GM19438 (cell line): Measurements from ENCODE around the gene ADAMTS9.

Experiments used
- ATAC-seq: cut with Tn5 transposase; IDR thresholded peaks from one replicate; pipeline ENCODE4 v1.9.1; 2021; ENCODE audit warnings: low read depth; ENCODE audit not compliant: unreplicated experiment

Gene ADAMTS9

DNA sequence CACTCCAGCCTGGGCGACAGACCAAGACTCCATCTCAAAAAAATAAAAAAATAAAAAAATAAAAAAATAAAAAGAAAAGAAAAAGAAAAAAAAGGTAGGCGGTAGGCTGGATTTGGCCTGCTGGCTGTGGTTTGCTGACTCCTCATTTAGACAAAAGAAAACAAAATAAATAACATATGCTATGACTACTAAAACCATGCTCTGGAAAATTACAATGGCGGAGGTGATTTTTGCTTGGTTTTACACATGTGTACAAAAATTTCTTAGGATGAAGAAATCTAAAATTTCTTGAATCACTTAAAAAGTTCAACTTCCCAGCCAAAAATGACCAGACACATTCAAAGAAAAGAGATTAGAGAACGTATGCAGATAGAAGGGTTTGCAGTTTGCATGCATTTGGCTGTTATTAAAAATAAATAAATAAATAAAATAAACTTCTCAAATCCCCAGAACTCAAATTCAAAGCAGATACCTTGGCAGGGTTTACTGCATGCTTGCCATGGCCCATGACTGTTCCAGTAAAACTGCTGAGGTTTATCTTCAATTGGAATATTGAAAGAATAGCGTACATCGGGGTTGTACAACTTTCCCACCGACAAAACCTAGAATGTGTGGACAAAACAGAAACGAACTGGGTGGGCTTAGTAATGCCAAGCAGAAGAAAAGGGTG is 65.9 kb downstream of the ADAMTS9 start:
- ATAC-seq, result no peak

DNA sequence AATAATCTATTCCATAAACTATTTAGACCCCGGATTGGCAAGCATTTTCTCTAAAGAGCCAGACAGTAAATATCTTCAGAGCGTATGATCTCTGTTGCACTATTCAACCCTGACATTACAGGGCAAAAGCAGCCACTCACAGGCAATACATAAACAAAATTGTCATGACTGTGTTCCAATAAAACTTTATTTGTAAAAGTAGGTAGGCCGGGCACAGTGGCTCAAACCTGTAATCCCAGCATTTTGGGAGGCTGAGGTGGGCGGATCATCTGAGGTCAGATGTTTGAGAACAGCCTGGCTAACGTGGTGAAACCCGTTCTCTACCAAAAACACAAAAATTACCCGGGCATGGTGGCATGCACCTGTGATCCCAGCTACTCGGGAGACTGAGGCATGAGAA is 66.5 kb downstream of the ADAMTS9 start:
- ATAC-seq, result no peak

DNA sequence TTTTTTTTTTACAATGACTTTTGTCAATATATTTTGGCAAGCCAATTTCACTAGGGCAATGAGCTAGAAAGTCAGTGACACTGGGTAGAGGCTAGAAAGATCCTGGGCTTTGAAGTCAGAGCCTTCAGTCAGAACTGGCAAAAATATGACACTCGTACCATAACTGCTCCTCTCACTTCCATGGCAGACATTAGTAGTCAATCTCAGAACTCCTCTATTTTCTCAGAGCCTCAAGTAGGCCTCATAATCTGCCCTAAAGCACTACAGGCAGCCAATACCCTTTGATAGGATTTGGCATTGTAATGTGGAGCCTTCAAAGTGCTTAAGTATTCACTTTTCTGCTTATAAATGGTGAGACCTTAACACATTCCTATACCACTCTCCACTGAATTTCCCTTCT is 67.8 kb downstream of the ADAMTS9 start:
- no peak for ATAC-seq

DNA sequence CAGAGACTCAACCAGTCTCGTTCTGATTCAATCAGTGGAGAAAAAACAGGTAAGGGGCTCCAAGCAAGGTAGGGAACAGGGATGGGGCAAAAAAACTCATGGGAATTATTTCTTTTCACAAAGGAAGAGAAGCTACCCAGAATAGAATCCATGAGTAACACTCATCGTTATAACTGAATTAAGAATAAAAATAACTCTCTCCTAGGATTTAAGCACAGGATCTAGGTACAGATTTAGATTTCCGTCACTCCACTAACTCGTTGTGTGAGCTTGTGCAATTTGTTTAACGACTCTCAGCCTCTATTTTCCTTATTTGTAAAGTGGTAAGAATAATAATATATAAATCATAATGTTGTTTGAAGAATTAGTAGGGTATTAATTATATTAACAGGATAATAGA is 68.6 kb downstream of the ADAMTS9 start:
- no peak for ATAC-seq

DNA sequence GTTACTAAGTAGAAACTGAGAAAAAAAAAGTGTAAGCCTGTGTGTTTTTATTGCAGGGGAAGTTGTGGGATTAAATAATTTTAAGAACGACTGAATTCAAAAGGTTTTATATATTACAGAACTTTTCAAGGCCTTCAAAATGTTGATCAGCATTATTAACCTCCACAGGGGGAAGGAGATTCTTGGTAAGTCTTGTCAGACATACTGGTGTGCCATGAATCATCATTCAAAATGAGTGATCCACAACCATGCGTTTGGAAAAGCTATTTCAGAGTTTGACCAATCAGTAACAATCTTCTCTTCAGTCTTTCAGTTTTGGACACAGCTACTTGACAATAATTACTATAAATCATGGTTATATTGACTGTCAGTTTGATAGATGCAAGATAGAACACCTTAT is 70.2 kb downstream of the ADAMTS9 start:
- no peak for ATAC-seq

DNA sequence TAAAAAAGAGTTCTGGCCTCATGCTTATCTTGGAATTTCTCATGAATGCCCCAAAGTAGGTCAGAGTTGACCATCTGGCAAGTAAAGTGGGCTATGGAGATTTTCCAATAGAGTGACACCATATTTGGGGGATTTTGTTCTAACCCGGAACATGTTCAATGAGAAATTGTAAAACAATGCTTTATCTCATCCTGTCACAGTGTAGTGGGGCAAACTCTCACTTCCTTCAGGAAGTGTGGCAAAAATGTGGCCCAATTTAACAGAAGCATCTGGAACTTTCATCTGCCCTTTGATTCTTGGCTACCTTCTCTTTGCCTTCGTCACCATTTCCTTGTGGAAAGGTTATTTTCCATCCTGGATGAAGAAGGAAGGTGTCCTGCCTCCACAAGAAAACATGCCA is 70.8 kb downstream of the ADAMTS9 start:
- ATAC-seq, result no peak

DNA sequence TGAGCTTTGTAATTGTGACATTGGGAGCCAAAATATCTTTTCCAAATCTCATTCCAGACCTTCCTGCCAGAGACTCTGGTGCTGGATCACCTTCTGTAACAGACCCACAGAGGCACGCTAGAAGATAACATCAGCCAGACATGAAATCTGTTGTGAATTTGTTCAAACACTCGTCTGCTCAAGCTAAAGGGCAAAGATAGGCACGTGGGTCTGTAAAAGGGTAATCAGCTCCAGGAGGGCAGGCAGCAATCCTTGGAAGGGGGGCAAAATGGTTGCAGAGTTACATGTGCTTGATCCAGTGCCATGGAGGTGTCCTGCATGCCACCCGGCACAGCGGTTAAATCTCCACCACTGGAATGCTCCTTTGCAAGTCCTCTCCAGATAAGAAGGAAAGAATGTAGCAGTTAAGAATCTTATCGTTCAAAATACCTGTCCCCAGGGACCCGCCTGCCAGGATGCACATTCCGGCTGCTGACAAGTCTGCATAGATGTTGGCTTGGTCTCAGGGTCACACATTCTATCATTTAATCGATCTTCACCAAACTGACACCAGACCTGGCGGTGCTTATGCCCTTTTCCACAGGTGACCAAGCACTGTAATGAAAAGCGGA is 74.8 kb downstream of the ADAMTS9 start:
- ATAC-seq, result no peak

DNA sequence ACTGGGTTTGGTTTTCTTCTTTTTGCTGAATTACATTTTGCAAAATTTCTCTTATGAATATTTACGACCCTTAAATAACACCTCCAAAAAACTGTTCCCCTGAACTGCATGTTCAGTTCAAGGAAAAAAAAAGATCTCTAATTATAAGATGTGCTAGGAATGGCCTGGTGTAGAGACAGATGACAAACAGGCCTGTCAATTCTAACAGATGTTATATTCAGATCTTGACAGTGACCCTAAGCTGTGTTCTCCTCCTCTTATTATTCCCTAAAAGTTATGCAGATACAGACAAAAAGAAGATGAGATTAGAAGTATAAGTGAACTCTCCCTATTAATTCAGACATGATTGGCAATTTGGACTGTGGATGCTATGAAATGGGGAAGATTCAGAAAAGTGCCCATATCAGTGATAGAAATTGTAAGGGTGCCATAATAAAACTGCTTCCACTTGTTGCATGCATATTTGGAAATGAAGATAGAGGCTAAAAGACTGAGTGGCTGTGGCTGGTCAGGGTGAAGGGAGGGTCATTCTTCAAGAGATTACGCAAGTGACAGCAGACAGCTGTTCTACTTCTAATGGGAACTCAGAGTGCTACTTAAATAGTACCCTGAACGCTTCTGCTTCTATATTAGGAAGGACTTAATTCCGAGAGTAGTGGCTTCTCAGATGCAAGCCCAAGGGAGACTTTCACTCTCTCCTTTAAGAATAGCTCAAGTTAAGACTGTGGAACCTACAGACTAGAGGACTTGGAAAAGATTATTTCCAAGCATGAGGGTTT is 75.5 kb downstream of the ADAMTS9 start:
- ATAC-seq, result no peak

DNA sequence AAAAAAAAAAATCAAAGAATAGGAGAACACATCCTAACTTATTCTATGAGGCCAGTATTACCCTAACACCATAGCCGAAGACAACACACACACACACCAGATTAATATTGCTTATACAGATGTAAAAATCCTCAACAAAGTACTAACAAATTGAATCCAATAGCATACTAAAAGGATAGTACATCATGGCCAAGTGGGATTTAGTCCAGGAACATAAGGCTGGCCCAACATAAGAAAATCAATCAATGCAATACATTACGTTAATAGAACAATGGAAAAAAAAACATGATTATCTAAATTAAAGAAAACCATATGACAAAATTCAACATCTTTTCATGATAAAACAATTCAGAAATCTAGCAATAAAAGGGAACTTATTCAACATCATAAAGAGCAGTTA is 79.1 kb downstream of the ADAMTS9 start:
- ATAC-seq, result no peak

DNA sequence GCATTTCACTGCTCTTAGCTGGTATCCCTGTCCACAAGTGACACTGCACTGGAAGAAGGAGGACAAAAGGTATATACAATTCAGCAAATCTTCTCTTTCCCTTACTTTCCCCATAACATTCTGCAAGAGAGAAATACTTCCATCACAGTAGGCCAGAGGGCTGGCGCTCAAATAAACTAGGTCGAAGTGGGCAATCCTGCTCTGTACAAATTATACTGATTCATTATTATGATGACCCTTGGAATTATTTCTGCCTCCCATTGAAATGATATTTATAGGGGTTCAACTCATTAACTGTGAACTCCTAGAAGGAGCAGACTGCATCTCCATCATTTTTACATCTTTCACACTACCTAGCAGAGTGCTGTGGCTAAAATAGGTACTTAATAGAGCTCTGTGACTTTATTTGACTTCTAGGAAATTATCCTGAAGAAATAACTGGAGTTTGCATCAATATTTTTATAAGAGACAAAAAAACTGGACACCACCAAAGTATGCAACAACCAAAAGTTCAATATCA is 80.7 kb downstream of the ADAMTS9 start:
- ATAC-seq, result no peak

DNA sequence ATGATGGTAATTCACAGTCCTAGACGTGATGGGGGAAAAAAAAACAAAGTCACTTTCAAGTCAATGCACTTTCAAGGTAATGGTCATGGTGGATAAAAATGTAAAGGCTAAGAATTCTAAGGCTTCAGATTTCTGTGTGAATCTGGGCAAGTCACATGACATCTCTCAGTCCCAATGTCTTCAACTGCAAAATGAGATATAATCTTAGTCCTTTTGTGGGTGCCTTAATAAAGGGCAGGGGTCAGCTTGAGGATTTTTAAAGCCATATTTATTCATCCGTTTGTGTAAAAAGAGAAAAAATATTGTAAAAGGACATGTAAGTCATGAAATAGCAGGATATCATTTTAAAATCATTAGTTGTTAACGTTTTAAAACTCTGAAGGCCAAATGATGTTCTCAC is 83.5 kb downstream of the ADAMTS9 start:
- ATAC-seq, result no peak

DNA sequence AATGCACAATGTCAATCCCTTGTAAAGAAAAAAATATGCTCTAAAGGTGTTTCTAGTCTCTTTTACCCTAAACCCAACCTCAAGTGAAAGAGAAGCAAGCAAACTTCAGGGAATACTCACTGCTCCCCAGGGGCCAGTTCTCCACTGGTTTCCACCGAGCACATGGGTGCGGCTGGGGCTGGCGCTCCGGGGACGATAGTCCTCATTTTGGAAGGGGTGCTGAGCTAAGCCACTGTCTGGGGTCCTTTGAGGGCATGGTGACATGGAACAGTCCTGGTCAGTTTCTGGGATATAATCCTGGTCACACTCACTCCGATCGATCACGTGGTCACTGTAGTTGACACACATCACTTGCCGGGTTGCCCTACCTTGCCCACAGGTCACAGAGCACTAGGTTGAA is 86.0 kb downstream of the ADAMTS9 start:
- no peak for ATAC-seq

DNA sequence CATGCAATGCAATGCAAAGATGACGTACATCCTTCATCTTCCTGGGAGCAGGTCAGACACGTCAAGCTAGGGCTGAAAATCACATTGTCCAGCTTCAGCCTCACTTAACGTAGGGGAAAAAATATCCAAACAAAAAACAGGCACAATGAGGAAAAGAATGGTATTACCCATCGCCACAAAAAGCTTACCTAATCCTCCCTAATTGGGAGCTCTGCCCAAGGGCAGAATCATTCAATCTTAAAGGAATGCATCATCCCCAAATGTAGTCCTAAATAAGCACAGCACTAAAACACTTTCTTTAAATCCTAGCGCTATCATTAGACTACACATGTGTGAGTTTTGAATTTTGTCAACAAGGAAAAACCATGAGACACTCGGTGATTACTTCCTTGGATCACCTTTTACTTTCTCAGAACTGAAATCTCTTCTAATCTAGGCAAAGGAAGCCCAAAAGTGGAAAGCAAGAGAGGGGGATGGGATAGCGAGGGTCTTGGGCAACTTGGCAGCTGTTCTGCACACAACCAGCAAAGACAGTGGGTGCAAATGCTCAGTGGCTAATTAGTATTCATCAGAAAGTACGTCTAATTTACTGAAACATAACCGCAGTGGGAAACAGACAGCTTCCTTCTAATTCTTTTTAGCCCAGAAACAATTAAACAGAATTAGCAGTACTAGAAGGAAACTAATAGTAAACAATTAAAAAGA is 87.4 kb downstream of the ADAMTS9 start:
- ATAC-seq, result no peak

DNA sequence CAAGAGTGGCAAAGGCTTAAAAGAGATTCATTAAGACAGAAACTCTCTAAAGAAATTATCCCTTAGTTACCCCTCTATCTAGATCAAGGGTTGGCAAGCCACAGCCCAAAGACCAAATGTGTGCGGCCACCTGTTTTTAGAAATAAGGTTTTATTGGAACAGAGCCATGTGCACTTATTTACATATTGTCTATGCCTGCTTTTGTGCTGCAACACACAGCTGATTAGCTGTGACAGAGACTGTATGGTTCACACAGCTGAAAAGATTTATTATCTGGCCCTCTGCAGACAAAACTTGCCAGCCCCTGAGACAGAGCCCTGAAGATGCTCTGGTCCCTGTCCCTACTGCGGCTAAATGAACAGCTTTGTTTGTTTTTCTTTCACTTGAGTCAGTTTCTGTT is 88.1 kb downstream of the ADAMTS9 start:
- no peak for ATAC-seq

DNA sequence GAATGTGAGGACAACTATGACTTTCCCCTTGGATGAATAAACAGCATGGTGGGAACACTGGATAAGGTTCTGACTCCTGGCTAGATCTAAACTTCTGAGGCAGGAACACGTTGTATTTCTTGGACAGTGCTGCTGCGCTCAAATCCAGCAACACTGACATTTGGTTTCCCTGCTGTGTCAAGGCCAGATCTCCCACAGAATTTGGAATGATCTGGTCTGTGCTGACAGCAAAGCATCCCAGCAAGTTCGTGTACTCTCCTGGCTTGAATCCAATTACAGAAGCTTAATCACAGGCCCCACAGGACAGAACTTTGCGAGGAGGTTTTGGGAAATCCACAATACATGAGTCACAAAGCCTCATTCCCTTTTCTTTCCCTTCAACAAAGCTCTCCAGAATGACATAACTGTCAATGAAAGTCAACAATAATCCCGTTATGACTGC is 92.5 kb downstream of the ADAMTS9 start:
- ATAC-seq, result no peak

DNA sequence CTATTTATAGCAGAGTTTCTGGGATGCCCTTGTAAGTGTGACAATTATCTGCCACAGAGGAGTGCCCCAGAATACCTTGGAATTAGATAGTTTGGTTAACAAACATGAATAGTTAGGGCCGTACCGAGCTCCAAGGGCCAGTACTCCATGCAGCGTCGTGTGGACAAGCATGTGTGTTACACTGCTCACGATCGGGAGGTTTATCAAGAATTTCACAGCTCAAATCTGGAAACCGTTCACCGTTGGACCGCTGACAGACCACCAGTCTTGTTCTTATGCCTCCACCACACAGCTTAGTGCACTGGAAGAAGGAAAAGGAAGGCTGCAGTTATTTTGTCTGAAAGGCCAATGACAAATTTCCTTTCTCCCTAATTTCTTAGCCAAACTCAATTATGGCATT is 93.7 kb downstream of the ADAMTS9 start:
- no peak for ATAC-seq

DNA sequence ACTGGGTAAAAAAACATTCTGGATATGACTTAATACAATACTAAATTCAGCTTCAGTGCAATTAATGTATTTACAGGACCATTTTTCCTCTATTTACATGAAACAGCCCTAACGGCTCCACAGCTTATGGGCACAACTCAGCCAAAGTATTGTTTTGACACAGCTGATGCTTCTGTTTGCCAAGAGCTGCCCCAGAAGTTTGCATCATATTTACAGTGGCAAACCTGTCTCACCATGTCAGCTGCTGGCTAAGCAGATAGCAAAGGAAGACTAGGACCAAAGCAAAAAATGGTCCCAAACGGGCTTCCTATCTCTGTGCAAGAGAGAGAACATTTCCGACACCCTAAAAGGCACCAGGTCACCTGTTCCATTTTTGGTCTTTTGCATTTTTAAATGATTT is 94.5 kb downstream of the ADAMTS9 start:
- ATAC-seq, result no peak

DNA sequence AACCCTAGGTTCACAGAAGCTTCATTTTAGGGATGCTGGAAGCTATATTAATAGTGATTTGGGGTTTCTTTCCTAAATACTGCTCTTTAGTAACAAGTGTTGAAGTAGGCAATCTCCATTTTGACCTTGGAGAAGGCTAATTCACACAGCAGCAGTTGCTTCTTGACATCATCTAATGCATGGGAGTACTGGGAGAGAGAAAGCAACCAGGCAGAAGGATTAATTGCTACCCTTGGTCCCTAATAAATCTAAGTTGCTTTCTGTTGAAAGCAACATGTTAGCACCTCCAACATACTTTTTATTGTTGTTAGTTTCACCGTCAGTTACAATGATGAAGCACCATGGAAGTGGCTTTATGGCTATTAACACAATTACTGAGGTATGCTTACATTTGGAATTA is 96.2 kb downstream of the ADAMTS9 start:
- ATAC-seq, result no peak

DNA sequence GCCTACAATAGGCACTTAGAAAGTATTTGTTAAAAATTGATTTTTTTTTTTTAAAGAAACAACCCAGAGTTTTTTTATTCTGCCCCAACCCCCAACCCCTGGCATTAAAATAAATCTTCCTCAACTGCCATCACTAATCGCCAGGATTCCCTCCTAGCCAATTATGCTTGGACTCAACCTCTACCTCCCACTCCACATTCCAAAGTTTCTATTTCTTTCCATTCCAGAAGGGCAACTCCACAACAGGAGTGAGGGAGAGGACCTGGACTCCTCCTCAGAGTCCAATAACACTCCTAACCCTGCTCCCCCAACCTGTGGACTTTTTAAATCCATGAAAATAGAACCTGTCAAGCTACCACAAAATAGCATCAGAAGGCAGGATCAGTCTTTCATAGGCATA is 99.4 kb downstream of the ADAMTS9 start:
- ATAC-seq, result no peak

DNA sequence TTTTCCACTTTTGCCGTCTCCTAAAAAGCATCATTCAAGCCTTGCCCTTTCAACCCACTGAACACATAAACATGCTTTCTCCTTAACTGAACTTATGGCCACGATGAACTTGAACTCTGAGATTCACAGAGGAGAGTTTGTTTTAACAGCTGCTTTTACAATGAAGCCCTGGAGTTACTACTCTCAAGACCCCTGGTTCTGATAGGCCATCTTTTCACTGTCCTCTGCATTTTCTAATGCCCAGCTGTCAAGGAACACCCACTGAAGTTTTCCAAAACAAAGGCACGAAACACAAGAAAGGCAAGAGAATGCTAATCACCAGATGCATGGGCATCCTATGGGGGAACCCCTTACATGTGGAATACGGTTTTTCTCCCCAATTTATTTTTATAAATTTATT is 100.8 kb downstream of the ADAMTS9 start:
- no peak for ATAC-seq

DNA sequence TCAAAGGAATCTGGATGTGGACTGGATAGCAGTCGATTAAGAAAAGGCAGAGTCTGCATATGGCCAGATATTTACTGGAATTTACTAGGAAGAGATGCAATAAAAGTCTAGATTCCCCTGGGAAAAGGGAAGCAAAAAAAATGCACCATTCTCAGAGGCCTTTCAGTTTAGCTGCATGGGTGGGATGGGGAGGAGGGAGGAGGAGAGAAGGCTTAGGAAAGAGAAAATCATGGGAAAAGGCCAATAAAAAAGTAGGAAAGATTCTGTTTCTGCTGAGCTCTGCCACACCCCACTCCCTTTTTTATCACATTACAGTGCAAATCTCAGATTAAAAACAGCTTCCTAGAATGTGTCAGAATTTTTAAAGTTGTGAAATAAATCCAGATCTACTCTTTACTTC is 103.6 kb downstream of the ADAMTS9 start:
- ATAC-seq, result no peak
